ENCODE data around the gene C21orf58.

DNA sequence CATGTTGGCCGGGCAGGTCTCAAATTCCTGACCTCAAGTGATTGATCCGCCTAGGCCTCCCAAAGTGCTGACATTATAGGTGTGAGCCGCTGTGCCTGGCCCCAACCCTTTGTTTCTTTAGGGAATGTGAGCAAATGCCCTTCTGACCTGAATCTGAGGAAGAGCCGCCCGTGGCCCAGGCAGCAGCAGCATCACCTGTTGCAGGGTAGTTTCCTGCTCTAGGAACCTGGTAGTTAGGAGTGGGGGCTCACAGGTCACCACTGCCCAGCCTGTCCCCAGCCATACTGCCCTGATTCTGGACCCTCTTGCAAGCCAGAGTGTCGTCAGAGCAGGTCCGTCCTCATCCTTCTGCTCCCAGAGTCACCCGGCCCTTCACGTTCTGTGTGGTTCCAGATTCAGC lies 24.5 kb downstream of the C21orf58 start:
- no peak for TF ChIP-seq EZH2 (IDR thresholded peaks at IDR 0.05)
- TF ChIP-seq POLR2AphosphoS5 (IDR thresholded peaks at IDR 0.05; ENCODE audit: borderline replicate concordance, low read depth, low read length), result no peak

Data from SK-N-MC (cell line).